Measurements from ENCODE around the gene SSTR5. TPM values are rescaled to one million over a fixed set of nuclear protein-coding genes. Genes with fewer than 3 reads are reported as not detected.
"Not testable (repeated sequence)": the region's sequence is repeated elsewhere in the genome, so short reads cannot be mapped to it uniquely, and the experiment has no call there.

SSTR5 gene
- total RNA-seq, 1 donor from 2014 or later, result not detected

- no peak for DNase-seq (ENCODE audit: low spot score)
These were observed 1.2 kb downstream of the SSTR5 start for GRCh38 chr16:1073566-1074378.

GRCh38 chr16:1074379-1074649, 1.8 kb downstream of the SSTR5 start:
- no peak for DNase-seq (ENCODE audit: low spot score)

DNA sequence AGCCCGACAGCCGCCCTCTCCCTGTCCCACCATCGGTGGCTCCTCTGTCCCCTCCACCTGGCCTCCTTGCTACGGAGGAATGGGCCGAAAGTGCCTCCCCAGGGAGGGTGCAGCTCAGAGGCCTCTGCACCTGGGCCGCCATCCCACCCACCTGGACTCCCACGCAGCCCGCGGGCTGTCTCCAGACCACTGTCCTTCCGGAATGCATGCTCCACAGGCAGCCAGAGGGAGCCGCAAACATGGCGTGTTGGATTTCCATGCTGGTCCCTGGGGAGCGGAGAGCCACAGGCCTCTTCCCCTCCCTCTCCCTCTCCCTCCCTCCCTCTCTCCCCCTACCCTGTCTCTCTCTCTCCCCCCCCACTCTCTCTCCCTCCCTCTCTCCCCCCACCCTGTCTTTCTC, 3.0 kb downstream of the SSTR5 start:
- DNase-seq (ENCODE audit: low spot score), result no peak

DNA sequence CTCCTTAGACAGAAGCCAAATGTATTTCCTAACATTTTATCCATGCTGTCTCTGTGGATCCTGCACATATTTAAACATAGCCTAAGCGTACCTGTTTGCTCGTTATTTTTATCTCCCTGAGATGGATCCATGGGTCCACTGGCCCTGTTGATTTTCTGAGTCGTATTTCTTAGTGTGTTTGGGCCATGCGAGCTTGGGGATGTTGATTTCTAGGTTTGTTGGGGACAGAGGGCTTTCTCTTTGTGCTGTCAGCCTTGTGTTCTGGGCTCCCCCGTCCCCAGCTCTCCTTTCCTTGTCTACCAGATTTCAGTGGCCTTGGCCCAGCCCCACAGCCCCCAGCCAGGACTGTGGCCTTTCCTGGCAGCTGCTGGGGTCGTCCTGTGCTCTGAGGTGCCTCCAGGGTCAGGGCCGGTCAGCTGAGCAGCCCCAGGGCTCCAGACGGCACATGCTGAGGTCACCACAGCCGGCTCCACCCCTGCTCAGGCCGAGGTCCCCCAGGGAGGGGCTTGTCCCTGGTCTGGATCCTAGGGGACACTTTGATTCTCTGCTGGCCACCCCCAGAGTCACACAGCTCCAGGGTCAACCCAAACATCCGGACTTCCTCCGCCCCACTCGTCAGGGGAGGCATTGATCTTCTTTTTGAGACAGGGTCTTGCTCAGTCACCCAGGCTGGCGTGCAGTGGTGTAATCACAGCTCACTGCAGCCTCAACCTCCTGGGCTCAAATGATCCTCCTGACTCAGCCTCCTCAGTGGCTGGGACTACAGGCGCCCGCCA, 4.4 kb downstream of the SSTR5 start:
- no peak for DNase-seq (ENCODE audit: low spot score)

- DNase-seq (ENCODE audit: low spot score), result no peak
These were observed 5.5 kb downstream of the SSTR5 start for GRCh38 chr16:1077877-1078578.

DNA sequence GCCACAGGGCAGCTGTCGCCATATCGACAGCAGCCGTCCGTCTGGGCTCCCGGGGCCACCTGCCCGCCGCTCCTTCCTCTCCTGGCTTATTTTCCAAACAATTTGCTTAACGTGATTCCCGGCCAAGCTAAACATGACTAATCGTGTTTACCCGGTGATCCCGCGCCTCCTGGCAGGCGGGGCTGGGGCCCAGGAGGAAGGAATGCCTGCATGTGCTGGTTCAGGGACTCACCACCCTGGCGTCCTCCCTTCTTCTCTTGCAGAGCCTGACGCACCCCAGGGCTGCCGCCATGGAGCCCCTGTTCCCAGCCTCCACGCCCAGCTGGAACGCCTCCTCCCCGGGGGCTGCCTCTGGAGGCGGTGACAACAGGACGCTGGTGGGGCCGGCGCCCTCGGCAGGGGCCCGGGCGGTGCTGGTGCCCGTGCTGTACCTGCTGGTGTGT, 6.1 kb downstream of the SSTR5 start:
- DNase-seq (ENCODE audit: low spot score), result no peak

DNA sequence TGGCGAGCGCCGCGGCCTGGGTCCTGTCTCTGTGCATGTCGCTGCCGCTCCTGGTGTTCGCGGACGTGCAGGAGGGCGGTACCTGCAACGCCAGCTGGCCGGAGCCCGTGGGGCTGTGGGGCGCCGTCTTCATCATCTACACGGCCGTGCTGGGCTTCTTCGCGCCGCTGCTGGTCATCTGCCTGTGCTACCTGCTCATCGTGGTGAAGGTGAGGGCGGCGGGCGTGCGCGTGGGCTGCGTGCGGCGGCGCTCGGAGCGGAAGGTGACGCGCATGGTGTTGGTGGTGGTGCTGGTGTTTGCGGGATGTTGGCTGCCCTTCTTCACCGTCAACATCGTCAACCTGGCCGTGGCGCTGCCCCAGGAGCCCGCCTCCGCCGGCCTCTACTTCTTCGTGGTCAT, 6.8 kb downstream of the SSTR5 start:
- no peak for DNase-seq (ENCODE audit: low spot score)

- DNase-seq (ENCODE audit: low spot score), result no peak
These were observed 7.4 kb downstream of the SSTR5 start for GRCh38 chr16:1079786-1080525.

GRCh38 chr16:1080801-1081733, 8.5 kb downstream of the SSTR5 start:
- no peak for DNase-seq (ENCODE audit: low spot score)

DNA sequence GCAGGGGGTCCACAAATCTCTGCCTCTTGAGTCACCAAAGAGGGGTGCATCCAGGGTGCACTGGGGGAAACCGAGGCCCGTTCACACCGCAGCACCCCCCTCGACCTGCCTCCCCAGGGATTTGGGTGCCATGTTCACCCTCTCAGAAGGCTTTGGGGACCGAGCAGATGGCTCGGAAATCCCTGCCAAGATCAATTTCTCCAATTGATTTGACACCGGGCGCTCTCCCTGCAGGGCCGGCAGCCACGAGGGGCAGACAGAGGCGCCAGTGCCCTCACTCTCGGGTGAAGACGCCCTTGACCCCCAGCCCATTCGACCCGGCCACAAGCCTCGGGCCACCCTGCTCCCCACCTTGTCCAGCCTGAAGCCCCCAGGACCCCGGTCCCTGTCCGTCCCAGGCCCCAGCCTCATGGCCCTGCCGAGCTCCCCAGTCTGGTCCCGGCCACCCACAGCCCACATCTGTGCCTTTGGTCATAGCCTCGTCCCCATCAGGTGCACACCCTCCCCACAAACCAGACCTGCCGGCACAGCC, 9.3 kb downstream of the SSTR5 start:
- DNase-seq (ENCODE audit: low spot score), result no peak

DNA sequence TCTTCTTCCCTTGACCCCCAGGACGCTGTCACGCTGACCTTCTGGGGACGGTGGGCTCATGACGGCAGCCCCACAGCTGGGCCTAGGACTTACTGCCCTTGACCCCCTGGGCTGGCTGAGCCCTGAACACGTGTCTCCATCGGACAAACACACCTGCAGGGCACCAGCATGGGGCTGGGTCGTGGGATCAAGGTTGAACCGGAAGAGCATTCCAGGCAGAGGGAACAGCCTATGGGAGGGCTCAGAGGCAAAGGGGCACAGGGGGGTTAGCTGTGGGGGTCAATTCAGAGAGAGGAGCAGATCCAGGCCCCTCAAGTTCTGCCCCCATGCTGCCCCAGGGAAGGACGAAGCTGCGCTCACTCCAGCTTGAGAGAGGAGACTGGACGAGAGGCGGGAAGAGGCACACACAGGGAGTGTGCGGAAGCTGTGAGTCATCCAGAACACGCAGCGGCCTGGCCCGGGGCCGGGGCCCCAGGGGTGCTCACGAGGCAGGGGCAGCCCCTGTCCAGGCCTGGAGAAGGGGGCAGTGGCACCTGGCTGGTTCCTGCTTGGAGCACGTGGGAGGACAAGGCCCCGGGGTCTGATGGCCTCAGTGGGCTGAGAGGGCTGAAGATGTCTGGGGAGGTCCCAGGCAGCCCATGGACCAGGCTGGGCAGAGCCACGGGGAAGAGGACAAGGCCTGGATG, 9.9 kb downstream of the SSTR5 start:
- DNase-seq (ENCODE audit: low spot score), result no peak

DNA sequence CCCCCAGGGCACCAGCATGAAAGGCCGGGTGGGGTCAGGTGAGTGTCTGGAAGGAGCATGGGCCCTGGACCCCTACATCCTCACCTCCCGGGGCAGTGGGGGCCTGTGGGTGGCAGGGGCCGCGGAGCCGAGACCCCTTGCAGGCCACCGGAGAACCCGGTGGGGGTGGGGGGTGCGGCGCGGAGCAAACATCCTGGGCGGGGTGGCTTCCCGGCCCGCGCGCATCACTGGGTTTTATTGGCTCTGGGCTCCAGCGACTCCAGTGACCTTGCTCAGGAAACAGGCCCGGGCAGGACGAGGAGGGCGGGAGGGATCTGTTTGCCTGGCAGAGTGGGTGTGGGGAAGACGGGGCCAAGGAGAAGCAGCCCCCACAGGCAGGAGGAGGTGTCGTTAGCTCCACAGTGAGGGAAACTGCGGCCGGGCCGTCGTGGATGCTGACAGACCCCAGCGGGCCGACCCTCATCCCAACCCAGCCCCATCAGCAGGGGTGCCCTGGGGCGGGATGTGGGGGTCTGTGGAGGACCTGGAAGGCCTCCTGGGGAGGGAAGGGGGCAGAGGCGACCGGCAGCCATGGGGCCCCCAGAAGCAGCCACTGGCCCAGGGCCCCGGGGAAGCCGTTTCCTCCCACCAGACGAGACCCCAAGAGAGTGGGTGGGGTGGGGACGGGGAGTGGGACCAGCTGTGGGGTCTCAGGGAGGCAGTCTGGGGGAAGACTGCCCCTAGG, 10.6 kb downstream of the SSTR5 start:
- no peak for DNase-seq (ENCODE audit: low spot score)

DNA sequence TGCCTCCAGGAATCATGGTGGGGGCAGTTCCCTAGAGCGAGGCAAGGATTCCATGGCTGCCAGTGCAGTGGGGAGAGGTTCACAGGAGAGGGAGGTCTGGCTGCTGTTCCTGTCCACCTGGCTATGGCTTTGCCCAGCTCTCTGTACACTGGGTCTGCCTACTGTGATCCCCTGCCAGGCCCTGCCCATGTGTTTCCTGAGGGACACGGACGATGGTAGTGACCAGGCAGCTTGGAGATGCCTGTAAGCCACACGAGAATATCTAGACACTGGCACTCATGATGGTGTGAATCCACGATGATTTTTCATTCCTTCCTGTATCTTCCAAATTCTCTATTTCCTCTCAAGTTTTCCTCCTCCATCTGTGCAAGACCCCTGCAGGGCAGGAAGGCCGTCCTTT, 12.4 kb downstream of the SSTR5 start:
- no peak for DNase-seq (ENCODE audit: low spot score)

GRCh38 chr16:1086443-1086842, 13.9 kb downstream of the SSTR5 start:
- not testable (repeated sequence) for DNase-seq (ENCODE audit: low spot score)

DNA sequence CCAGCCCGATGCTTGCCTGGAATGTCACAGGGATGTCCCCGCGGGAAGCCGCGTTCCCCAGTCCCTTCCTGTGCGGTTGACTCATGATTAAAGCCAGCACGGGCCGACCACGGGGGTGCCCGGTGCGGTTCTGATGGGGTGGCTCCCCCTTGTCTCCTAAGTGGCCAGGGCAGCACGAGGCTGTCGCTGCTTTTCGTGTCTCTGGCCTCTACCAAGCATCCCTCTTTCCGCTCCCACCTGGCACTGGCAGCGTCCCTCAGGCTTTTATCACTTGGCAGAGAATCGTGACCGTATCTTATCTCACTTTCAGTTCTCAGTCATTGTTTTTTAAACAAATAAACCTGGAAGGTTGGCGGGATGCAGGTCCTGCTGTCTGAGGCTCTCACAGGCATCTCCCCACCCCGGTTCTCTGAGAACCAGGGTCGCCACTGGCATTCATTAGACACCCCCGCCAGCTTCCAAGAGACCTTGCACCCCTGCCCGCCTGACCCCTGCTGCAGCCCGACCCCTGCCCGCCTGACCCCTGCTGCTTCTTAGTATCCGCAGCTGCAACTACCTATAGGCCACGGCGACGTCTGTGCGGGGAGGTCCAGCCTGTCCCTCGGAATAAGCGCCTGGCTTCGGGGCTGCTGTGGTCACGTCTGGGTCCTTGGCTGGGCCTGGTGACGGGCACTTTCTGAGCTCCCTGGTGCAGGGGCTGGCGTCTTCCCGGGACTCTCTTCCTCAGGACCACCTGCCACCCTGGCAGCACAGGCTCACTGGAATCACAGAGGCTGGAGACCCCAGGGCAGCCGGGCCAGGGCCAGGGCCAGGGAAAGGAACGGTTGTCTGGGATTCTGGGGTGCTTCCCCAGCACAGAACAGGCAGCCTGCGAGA, 16.0 kb downstream of the SSTR5 start:
- DNase-seq (ENCODE audit: low spot score), result no peak

- DNase-seq (ENCODE audit: low spot score), result no peak
These were observed 16.9 kb downstream of the SSTR5 start for GRCh38 chr16:1089439-1089821.

GRCh38 chr16:1089822-1090619, 17.5 kb downstream of the SSTR5 start:
- no peak for DNase-seq (ENCODE audit: low spot score)
